Activated CD8-positive, alpha-beta memory T cell treated with anti-CD3 and anti-CD28 coated beads for 1 hour (primary cell): ENCODE measurements around the gene ZNF519.

Experiments
- DNase-seq, 2 donors: peaks; one replicate each; pipeline ENCODE4 v3.0.0-alpha.2; 2020; ENCODE audit warnings: low read depth in 1 of 2; ENCODE audit errors: extremely low read depth in 1 of 2

ZNF519 gene

GRCh38 chr18:14100503-14101286, 31.5 kb downstream of the ZNF519 start:
- no peak for DNase-seq

GRCh38 chr18:14098428-14098827, 33.8 kb downstream of the ZNF519 start:
- DNase-seq: no peak

- DNase-seq: no peak
These were observed 34.5 kb downstream of the ZNF519 start for GRCh38 chr18:14097761-14098160.

GRCh38 chr18:14093307-14093915, 38.8 kb downstream of the ZNF519 start:
- no peak for DNase-seq

- no peak for DNase-seq
These were observed 39.5 kb downstream of the ZNF519 start for GRCh38 chr18:14092625-14093306.

- no peak for DNase-seq
These were observed 42.5 kb downstream of the ZNF519 start for GRCh38 chr18:14089781-14090180.

- no peak for DNase-seq
These were observed 43.0 kb downstream of the ZNF519 start for GRCh38 chr18:14089191-14089590.

- DNase-seq: no peak
These were observed 45.6 kb downstream of the ZNF519 start for GRCh38 chr18:14086458-14087231.

- DNase-seq: no peak
These were observed 46.3 kb downstream of the ZNF519 start for GRCh38 chr18:14085770-14086457.

GRCh38 chr18:14075196-14075595, 57.0 kb downstream of the ZNF519 start:
- no peak for DNase-seq

GRCh38 chr18:14074187-14074586, 58.0 kb downstream of the ZNF519 start:
- DNase-seq: no peak

GRCh38 chr18:14053661-14054060, 78.6 kb downstream of the ZNF519 start:
- DNase-seq: no peak
